Ovary (tissue), 9 donors: ENCODE results near the gene RHOB. TPM values are rescaled to one million over a fixed set of nuclear protein-coding genes. Genes with fewer than 3 reads are reported as not detected.
"Not testable (repeated sequence)": the region's sequence is repeated elsewhere in the genome, so short reads cannot be mapped to it uniquely, and the experiment has no call there.

Experiments
- DNase-seq, 5 donors: peaks; one replicate each; pipeline ENCODE4 v3.0.0-alpha.2; 2019 to 2020
- H3K27ac ChIP-seq, 2 donors: fragments of 200-600 bp; one replicate each; pipeline versions ENCODE4 v1.5.1 to v1.8.0; 2019 to 2022
- H3K27me3 ChIP-seq: fragments of 200-600 bp; one replicate; pipeline ENCODE4 v1.8.0; 2022
- H3K36me3 ChIP-seq: fragments of 200-600 bp; sonication (generic); one replicate; pipeline ENCODE4 v1.5.1; 2019
- H3K4me1 ChIP-seq: one replicate; pipeline ENCODE4 v1.8.1; 2013; ENCODE audit warnings: mild to moderate bottlenecking, moderate library complexity; ENCODE audit not compliant: insufficient read depth
- H3K4me3 ChIP-seq: fragments of 200-600 bp; sonication (generic); one replicate; pipeline ENCODE4 v1.5.1; 2017
- H3K9me3 ChIP-seq, 2 donors: fragments of 200-600 bp in 1 of 2; sonication (generic) in 1 of 2; one replicate each; pipeline versions ENCODE4 v1.5.1 to v1.8.1; 2013 to 2019; ENCODE audit warnings: mild to moderate bottlenecking in 1 of 2, moderate library complexity in 1 of 2
- EP300 ChIP-seq: sonication (generic); formaldehyde crosslinking; IDR thresholded peaks from one replicate; pipeline ENCODE4 v1.6.1; 2017; ENCODE audit warnings: antibody characterized with exemption
- POLR2A ChIP-seq: fragments of 450-650 bp; IDR thresholded peaks from one replicate; pipeline ENCODE4 v1.6.1; 2017; ENCODE audit warnings: antibody characterized with exemption, mild to moderate bottlenecking, moderate library complexity
- WGBS, 3 donors: extraction: QIAGEN DNeasy Blood & Tissue Kit in 1 of 3; methylation state at CpG; one replicate each; pipeline versions ENCODE4 v1.1.5 to v1.1.7; 2013 to 2017; 5-methylcytosine and 5-hydroxymethylcytosine counted together
- intact Hi-C, 4 donors: fragments of 100-400 bp; cut with DNase I; formaldehyde crosslinking; loops; one replicate each; pipeline versions ENCODE4 v1.11.0 to v1.15.1; 2022 to 2023
- polyA plus RNA-seq, 2 donors: library from polyadenylated mRNA; stranded (reverse); fragments of 200-250 nt in 1 of 2; fragments of 350-450 nt in 1 of 2; fragmentation: Illumina TruSeq in 1 of 2; extraction: RNeasy Lipid Tissue Mini Kit (QIAGEN cat#74804) in 1 of 2; gene quantifications; one replicate each; pipeline ENCODE4 v1.2.3, GENCODE V29; 2013 to 2014
- total RNA-seq, 7 donors: library from RNA; depleted of rRNA in 2 of 7; stranded (reverse); fragments of >200 nt in 2 of 7; fragmentation: NEBNext Ultra II Directional in 3 of 7; extraction: Animal tissue kit (Norgen Biotek cat#: 25700) in 3 of 7; gene quantifications; one replicate each; pipeline versions ENCODE4 v1.1.0 to v1.2.4, GENCODE V29; 2016 to 2023
- TF ChIP-seq, protein P1 (sequence below), 3 donors: fragments of 450-650 bp in 2 of 3; fragments of 200-600 bp in 1 of 3; IDR thresholded peaks; one replicate each; pipeline versions ENCODE4 v1.5.1 to v1.8.0; 2016 to 2022; ENCODE audit warnings: antibody characterized with exemption in 3 of 3, mild to moderate bottlenecking in 1 of 3
- donor health status: DM: no; HTN: no; CAD: no; lungs with moderate emphysema.
- donor health status: DM: no; HTN: no; CAD: no.
- donor health status: Bipolar disorder and iron deficiency.
- donor health status: DM: yes; HTN: yes; CAD: no.
- donor health status: DM: no; HTN: no; CAD: no.
- donor health status: DM: yes; HTN: yes; CAD: no.

The RHOB gene
- total and polyA plus RNA-seq, 9 donors = 200 to 1,363 (median 432) TPM

GRCh38 chr2:20456636-20457426 lies 10.0 kb downstream of the RHOB start:
- H3K27ac ChIP-seq = no peak overlapping the region
- intact Hi-C loops = loop anchor here in 1 of 4 donors (10.0 kb wide), 1 partner anchor 138 kb away; no protein-coding TSS in a partner anchor
- no peaks in the 10 kb centered on the region for H3K9me3 ChIP-seq
- no peaks in the 10 kb centered on the region for H3K4me1 ChIP-seq
- TF ChIP-seq POLR2A = no peak
- TF ChIP-seq EP300 = no peak
- TF ChIP-seq, protein P1, sequence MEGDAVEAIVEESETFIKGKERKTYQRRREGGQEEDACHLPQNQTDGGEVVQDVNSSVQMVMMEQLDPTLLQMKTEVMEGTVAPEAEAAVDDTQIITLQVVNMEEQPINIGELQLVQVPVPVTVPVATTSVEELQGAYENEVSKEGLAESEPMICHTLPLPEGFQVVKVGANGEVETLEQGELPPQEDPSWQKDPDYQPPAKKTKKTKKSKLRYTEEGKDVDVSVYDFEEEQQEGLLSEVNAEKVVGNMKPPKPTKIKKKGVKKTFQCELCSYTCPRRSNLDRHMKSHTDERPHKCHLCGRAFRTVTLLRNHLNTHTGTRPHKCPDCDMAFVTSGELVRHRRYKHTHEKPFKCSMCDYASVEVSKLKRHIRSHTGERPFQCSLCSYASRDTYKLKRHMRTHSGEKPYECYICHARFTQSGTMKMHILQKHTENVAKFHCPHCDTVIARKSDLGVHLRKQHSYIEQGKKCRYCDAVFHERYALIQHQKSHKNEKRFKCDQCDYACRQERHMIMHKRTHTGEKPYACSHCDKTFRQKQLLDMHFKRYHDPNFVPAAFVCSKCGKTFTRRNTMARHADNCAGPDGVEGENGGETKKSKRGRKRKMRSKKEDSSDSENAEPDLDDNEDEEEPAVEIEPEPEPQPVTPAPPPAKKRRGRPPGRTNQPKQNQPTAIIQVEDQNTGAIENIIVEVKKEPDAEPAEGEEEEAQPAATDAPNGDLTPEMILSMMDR (IDR thresholded peaks at IDR 0.05) = no peak
- H3K4me3 ChIP-seq = no peak overlapping the region
- no peaks in the 10 kb centered on the region for H3K36me3 ChIP-seq
- DNase-seq = peak in 1 of 5 donors; percentile 10
- WGBS, 3 donors = 71 to 76% (median 75%) methylated on average over 3 of the region's 3 CpGs
- no peaks in the 10 kb centered on the region for H3K27me3 ChIP-seq

GRCh38 chr2:20457661-20458630 lies 11.1 kb downstream of the RHOB start:
- TF ChIP-seq EP300 (no peak), POLR2A (no peak)
- TF ChIP-seq, protein P1 (IDR thresholded peaks at IDR 0.05) = no peak
- no peak overlapping the region for H3K27ac ChIP-seq

GRCh38 chr2:20458737-20459484 lies 12.0 kb downstream of the RHOB start:
- H3K9me3 ChIP-seq, H3K4me3 ChIP-seq, H3K27ac ChIP-seq, H3K27me3 ChIP-seq, H3K4me1 ChIP-seq, H3K36me3 ChIP-seq: not testable (repeated sequence)
- peak in 1 of 5 donors; percentile 2 for DNase-seq
- WGBS, 3 donors = 75 to 88% (median 75%) methylated on average over 4 to 5 of the region's 5 CpGs
- intact Hi-C loops = loop anchor here in 1 of 4 donors (10.0 kb wide), 1 partner anchor 136 kb away; no protein-coding TSS in a partner anchor

More at GRCh38 chr2:20457661-20458630, 11.1 kb downstream of the RHOB start:
- Histone ChIP-seq H3K36me3 (no peaks in the 10 kb centered on the region), H3K27me3 (no peaks in the 10 kb centered on the region), H3K4me1 (no peaks in the 10 kb centered on the region), H3K9me3 (no peaks in the 10 kb centered on the region), H3K4me3 (no peak overlapping the region)
- WGBS, 3 donors = 93 to 95% (median 95%) methylated on average over 10 of the region's 10 CpGs
- intact Hi-C loops = loop anchor here in 1 of 4 donors (10.0 kb wide), 1 partner anchor 137 kb away; no protein-coding TSS in a partner anchor
- DNase-seq = peak in 1 of 5 donors; percentile 5

DNA sequence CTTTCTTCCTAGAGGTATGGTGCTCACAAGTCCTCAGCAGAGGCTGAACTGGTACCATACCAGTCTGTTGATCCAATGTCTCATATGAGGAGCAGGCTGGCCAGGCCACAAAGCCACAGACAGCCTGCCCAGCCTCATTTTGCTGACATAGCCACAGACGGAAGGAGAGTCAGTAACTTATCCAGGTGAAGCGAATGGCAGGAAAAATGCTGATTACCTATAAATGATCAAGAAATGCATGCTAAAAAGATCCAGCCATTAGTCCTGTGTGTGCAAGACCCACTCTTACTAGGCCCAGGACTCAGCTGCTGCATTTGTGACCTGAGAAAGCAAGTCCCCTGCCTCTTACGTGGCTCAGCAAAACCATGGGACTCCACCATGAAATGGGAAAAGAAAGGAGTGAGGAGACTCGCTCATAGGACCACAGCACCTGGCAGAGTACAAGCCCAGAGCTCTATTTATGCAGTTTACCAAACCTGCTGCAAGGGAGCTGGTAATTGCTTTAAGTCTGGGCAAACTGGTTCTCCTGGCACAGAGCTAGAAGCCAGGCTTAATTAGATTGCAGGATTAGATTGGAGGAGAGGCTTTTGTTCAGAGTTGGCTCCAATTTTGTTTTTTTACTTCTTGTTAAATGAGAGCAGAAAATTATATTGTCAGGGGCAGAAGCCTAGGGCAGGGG lies 19.0 kb downstream of the RHOB start:
- no peaks in the 10 kb centered on the region for H3K36me3 ChIP-seq
- peak in 1 of 5 donors; percentile 9 for DNase-seq
- intact Hi-C loops = no loop called here
- H3K27ac ChIP-seq = no peak overlapping the region
- 74 to 81% (median 74%) methylated on average over 4 of the region's 4 CpGs for WGBS, 3 donors
- TF ChIP-seq POLR2A = no peak
- H3K27me3 ChIP-seq = no peaks in the 10 kb centered on the region
- H3K4me1 ChIP-seq = peaks cover 6% of the 10 kb centered on the region
- H3K4me3 ChIP-seq = no peak overlapping the region
- H3K9me3 ChIP-seq = no peaks in the 10 kb centered on the region
